NCI-H1092 (cell line): Measurements from ENCODE around the gene NAP1L2.
"Not testable (repeated sequence)": the region's sequence is repeated elsewhere in the genome, so short reads cannot be mapped to it uniquely, and the experiment has no call there.

Source experiments
- DNase-seq: peaks from one replicate; lab custom pipeline; 2025; lab: John Stamatoyannopoulos, UW

NAP1L2 gene

GRCh38 chrX:73214426-73215094 lies at the start of gene NAP1L2:
NAP1L2 (minus strand) TSS chrX:73214851; CDS start chrX:73214492, 359 bp downstream.
- DNase-seq = no peak

- DNase-seq = no peak
Measured at GRCh38 chrX:73262991-73263390, 48.3 kb upstream of the NAP1L2 start.

DNA sequence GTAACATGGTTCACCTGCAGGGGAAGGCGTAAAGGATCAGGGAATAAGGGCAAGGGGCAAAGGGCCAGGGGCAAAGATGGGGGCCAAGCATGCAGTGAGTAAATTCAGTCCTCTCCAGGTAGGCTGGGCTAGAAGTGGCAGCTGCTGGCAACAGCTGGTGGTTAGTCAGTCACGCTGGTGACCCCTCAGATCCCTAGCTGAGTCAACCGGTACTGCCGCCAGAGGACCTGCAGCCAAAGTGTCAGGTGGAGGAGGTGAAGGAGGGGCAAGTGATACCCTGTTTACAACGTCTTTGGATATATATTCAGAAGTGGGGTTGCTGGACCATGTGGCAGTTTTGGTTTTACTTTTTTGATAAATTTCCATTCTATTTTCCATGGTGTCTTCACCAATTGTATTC lies 24.6 kb upstream of the NAP1L2 start:
- no peak for DNase-seq

DNA sequence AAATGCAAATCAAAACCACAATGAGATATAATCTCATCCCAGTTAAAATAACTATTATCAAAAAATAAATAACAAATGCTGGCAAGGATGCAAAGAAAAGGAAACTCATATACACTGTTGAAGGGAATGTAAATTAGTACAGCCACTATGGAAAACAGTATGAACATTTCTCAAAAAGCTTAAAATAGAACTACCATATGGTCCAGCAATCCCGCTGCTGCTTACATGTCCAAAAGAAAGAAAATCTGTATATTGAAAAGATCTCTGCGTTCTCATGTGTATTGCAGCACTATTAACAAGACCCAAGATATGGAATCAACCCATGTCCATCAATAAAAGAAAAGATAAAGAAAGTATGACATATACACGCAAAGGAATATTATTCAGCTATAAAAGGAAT lies 3.0 kb upstream of the NAP1L2 start:
- no peak for DNase-seq

- DNase-seq = no peak
Measured at GRCh38 chrX:73215246-73215645, 595 bp upstream of the NAP1L2 start.

- no peak for DNase-seq
Measured at GRCh38 chrX:73213734-73214425, 771 bp downstream of the NAP1L2 start.

- no peak for DNase-seq
Measured at GRCh38 chrX:73206366-73206765, 8.3 kb downstream of the NAP1L2 start.

- no peak for DNase-seq
Measured at GRCh38 chrX:73182502-73183114, 32.0 kb downstream of the NAP1L2 start.

- DNase-seq = not testable (repeated sequence)
Measured at GRCh38 chrX:73168945-73169344, 45.7 kb downstream of the NAP1L2 start.
